ENCODE results near the gene PARVB. TPM values are rescaled to one million over a fixed set of nuclear protein-coding genes. Genes with fewer than 3 reads are reported as not detected.

PARVB gene
- total and polyA plus RNA-seq, 5 donors from 2014 or later: 3.7 to 20.6 (median 6.2) TPM

GRCh38 chr22:44200451-44200850 lies 176.3 kb downstream of the PARVB start:
- Mint-ChIP-seq H3K9me3 (no peaks in the 10 kb centered on the region), H3K36me3 (peaks cover 31% of the 10 kb centered on the region), H3K4me1 (peaks cover 0 to 9% (median 7%) of the 10 kb centered on the region in 4 donors), H3K27me3 (no peaks in the 10 kb centered on the region), H3K27ac (peak overlapping the region in 1 of 3 donors; percentile 28), H3K4me3 (no peak overlapping the region)
- H3K27ac ChIP-seq (ENCODE audit: insufficient read depth, low read length, poor library complexity, severe bottlenecking): no peak overlapping the region
- H3K36me3 ChIP-seq (ENCODE audit: control insufficient read depth, insufficient read depth, low read length): peaks cover 23% of the 10 kb centered on the region
- DNase-seq (no peak), ATAC-seq (ENCODE audit: low read depth in 2 of 2) (no peak)
- H3K9me3 ChIP-seq (ENCODE audit: control insufficient read depth in 2 of 2, low read length in 2 of 2): no peaks in the 10 kb centered on the region
- H3K4me1 ChIP-seq (ENCODE audit: control insufficient read depth, insufficient read depth, low read length, poor library complexity, severe bottlenecking): no peaks in the 10 kb centered on the region
- H3K27me3 ChIP-seq (ENCODE audit: control insufficient read depth, insufficient read depth, low read length): no peaks in the 10 kb centered on the region
- H3K4me3 ChIP-seq (ENCODE audit: low read depth, low read length): no peak overlapping the region

GRCh38 chr22:44200855-44201550 lies 176.9 kb downstream of the PARVB start:
- H3K27ac ChIP-seq (ENCODE audit: insufficient read depth, low read length, poor library complexity, severe bottlenecking): no peak overlapping the region
- H3K4me1 Mint-ChIP-seq: peaks cover 0 to 9% (median 7%) of the 10 kb centered on the region in 4 donors
- DNase-seq (no peak), ATAC-seq (ENCODE audit: low read depth in 2 of 2) (no peak)
- no peak overlapping the region for H3K4me3 ChIP-seq (ENCODE audit: low read depth, low read length)
- H3K9me3 ChIP-seq (ENCODE audit: control insufficient read depth in 2 of 2, low read length in 2 of 2): no peaks in the 10 kb centered on the region
- no peaks in the 10 kb centered on the region for H3K4me1 ChIP-seq (ENCODE audit: control insufficient read depth, insufficient read depth, low read length, poor library complexity, severe bottlenecking)
- no peaks in the 10 kb centered on the region for H3K27me3 ChIP-seq (ENCODE audit: control insufficient read depth, insufficient read depth, low read length)
- peaks cover 31% of the 10 kb centered on the region for H3K36me3 Mint-ChIP-seq
- H3K36me3 ChIP-seq (ENCODE audit: control insufficient read depth, insufficient read depth, low read length): peaks cover 23% of the 10 kb centered on the region
- peak overlapping the region in 1 of 3 donors; percentile 76 for H3K27ac Mint-ChIP-seq
- no peaks in the 10 kb centered on the region for H3K27me3 Mint-ChIP-seq
- no peaks in the 10 kb centered on the region for H3K9me3 Mint-ChIP-seq
- no peak overlapping the region for H3K4me3 Mint-ChIP-seq

GRCh38 chr22:44201665-44202064 lies 177.6 kb downstream of the PARVB start:
- Mint-ChIP-seq H3K4me3 (no peak overlapping the region), H3K27me3 (no peaks in the 10 kb centered on the region), H3K36me3 (peaks cover 31% of the 10 kb centered on the region), H3K9me3 (no peaks in the 10 kb centered on the region), H3K4me1 (peaks cover 0 to 9% (median 7%) of the 10 kb centered on the region in 4 donors), H3K27ac (peak overlapping the region in 1 of 3 donors; percentile 67)
- ATAC-seq (ENCODE audit: low read depth in 2 of 2) (no peak), DNase-seq (no peak)
- Histone ChIP-seq H3K27me3 (ENCODE audit: control insufficient read depth, insufficient read depth, low read length) (no peaks in the 10 kb centered on the region), H3K27ac (ENCODE audit: insufficient read depth, low read length, poor library complexity, severe bottlenecking) (no peak overlapping the region), H3K36me3 (ENCODE audit: control insufficient read depth, insufficient read depth, low read length) (peaks cover 23% of the 10 kb centered on the region), H3K4me3 (ENCODE audit: low read depth, low read length) (no peak overlapping the region), H3K4me1 (ENCODE audit: control insufficient read depth, insufficient read depth, low read length, poor library complexity, severe bottlenecking) (no peaks in the 10 kb centered on the region), H3K9me3 (ENCODE audit: control insufficient read depth in 2 of 2, low read length in 2 of 2) (no peaks in the 10 kb centered on the region)

GRCh38 chr22:44202261-44202789 lies 178.2 kb downstream of the PARVB start:
- H3K36me3 ChIP-seq (ENCODE audit: control insufficient read depth, insufficient read depth, low read length): peaks cover 23% of the 10 kb centered on the region

GRCh38 chr22:44203203-44203602 lies 179.1 kb downstream of the PARVB start:
- H3K9me3 Mint-ChIP-seq: no peaks in the 10 kb centered on the region
- peak overlapping the region in 2 of 3 donors; percentile 37 to 42 for H3K27ac Mint-ChIP-seq

More at GRCh38 chr22:44202261-44202789, 178.2 kb downstream of the PARVB start:
- Histone ChIP-seq H3K4me1 (ENCODE audit: control insufficient read depth, insufficient read depth, low read length, poor library complexity, severe bottlenecking) (no peaks in the 10 kb centered on the region), H3K27me3 (ENCODE audit: control insufficient read depth, insufficient read depth, low read length) (no peaks in the 10 kb centered on the region), H3K27ac (ENCODE audit: insufficient read depth, low read length, poor library complexity, severe bottlenecking) (no peak overlapping the region), H3K9me3 (ENCODE audit: control insufficient read depth in 2 of 2, low read length in 2 of 2) (no peaks in the 10 kb centered on the region), H3K4me3 (ENCODE audit: low read depth, low read length) (no peak overlapping the region)
- no peak for ATAC-seq (ENCODE audit: low read depth in 2 of 2)
- Mint-ChIP-seq H3K36me3 (peaks cover 31% of the 10 kb centered on the region), H3K27me3 (no peaks in the 10 kb centered on the region), H3K4me1 (peaks cover 0 to 9% (median 7%) of the 10 kb centered on the region in 4 donors), H3K4me3 (no peak overlapping the region), H3K27ac (peak overlapping the region in 2 of 3 donors; percentile 37 to 67), H3K9me3 (no peaks in the 10 kb centered on the region)
- no peak for DNase-seq

GRCh38 chr22:44204739-44205515 lies 180.8 kb downstream of the PARVB start:
- H3K27me3 ChIP-seq (ENCODE audit: control insufficient read depth, insufficient read depth, low read length): no peaks in the 10 kb centered on the region
- no peak overlapping the region for H3K27ac ChIP-seq (ENCODE audit: insufficient read depth, low read length, poor library complexity, severe bottlenecking)
- H3K27me3 Mint-ChIP-seq: no peaks in the 10 kb centered on the region
- peaks cover 0 to 13% (median 8%) of the 10 kb centered on the region in 4 donors for H3K4me1 Mint-ChIP-seq
- H3K9me3 ChIP-seq (ENCODE audit: control insufficient read depth in 2 of 2, low read length in 2 of 2): peaks cover 0 to 3% of the 10 kb centered on the region in 2 experiments
- no peak overlapping the region for H3K4me3 ChIP-seq (ENCODE audit: low read depth, low read length)
- DNase-seq (no peak), ATAC-seq (ENCODE audit: low read depth in 2 of 2) (no peak)
- H3K27ac Mint-ChIP-seq: peak overlapping the region in 1 of 3 donors; percentile 56
- H3K4me3 Mint-ChIP-seq: no peak overlapping the region
- peaks cover 20% of the 10 kb centered on the region for H3K36me3 Mint-ChIP-seq
- no peaks in the 10 kb centered on the region for H3K4me1 ChIP-seq (ENCODE audit: control insufficient read depth, insufficient read depth, low read length, poor library complexity, severe bottlenecking)
- peaks cover 0 to 9% (median 3%) of the 10 kb centered on the region in 7 donors for H3K9me3 Mint-ChIP-seq
- H3K36me3 ChIP-seq (ENCODE audit: control insufficient read depth, insufficient read depth, low read length): peaks cover 12% of the 10 kb centered on the region

More at GRCh38 chr22:44203203-44203602, 179.1 kb downstream of the PARVB start:
- Mint-ChIP-seq H3K27me3 (no peaks in the 10 kb centered on the region), H3K36me3 (peaks cover 26% of the 10 kb centered on the region), H3K4me1 (peaks cover 0 to 12% (median 9%) of the 10 kb centered on the region in 4 donors), H3K4me3 (no peak overlapping the region)
- Histone ChIP-seq H3K36me3 (ENCODE audit: control insufficient read depth, insufficient read depth, low read length) (peaks cover 22% of the 10 kb centered on the region), H3K4me1 (ENCODE audit: control insufficient read depth, insufficient read depth, low read length, poor library complexity, severe bottlenecking) (no peaks in the 10 kb centered on the region), H3K27me3 (ENCODE audit: control insufficient read depth, insufficient read depth, low read length) (no peaks in the 10 kb centered on the region), H3K9me3 (ENCODE audit: control insufficient read depth in 2 of 2, low read length in 2 of 2) (no peaks in the 10 kb centered on the region), H3K27ac (ENCODE audit: insufficient read depth, low read length, poor library complexity, severe bottlenecking) (no peak overlapping the region), H3K4me3 (ENCODE audit: low read depth, low read length) (no peak overlapping the region)
- DNase-seq: no peak
- ATAC-seq (ENCODE audit: low read depth in 2 of 2): no peak

GRCh38 chr22:44205516-44206329 lies 181.6 kb downstream of the PARVB start:
- Mint-ChIP-seq H3K4me3 (no peak overlapping the region), H3K27me3 (no peaks in the 10 kb centered on the region), H3K4me1 (peaks cover 0 to 13% (median 8%) of the 10 kb centered on the region in 4 donors), H3K36me3 (peaks cover 24% of the 10 kb centered on the region), H3K9me3 (peaks cover 0 to 10% (median 3%) of the 10 kb centered on the region in 7 donors), H3K27ac (peak overlapping the region in 1 of 3 donors; percentile 56)
- Histone ChIP-seq H3K4me1 (ENCODE audit: control insufficient read depth, insufficient read depth, low read length, poor library complexity, severe bottlenecking) (no peaks in the 10 kb centered on the region), H3K4me3 (ENCODE audit: low read depth, low read length) (no peak overlapping the region), H3K36me3 (ENCODE audit: control insufficient read depth, insufficient read depth, low read length) (peaks cover 6% of the 10 kb centered on the region), H3K27ac (ENCODE audit: insufficient read depth, low read length, poor library complexity, severe bottlenecking) (no peak overlapping the region), H3K9me3 (ENCODE audit: control insufficient read depth in 2 of 2, low read length in 2 of 2) (peaks cover 0 to 3% of the 10 kb centered on the region in 2 experiments), H3K27me3 (ENCODE audit: control insufficient read depth, insufficient read depth, low read length) (no peaks in the 10 kb centered on the region)
- ATAC-seq (ENCODE audit: low read depth in 2 of 2) (no peak), DNase-seq (no peak)

Measured in CD4-positive, CD25-positive, alpha-beta regulatory T cell (primary cell).